22Rv1 (cell line): ENCODE data around the gene KRT8.

ENCODE experiments used
- ZFX ChIP-seq: fragments of 450-650 bp; IDR thresholded peaks from 2 replicates; pipeline ENCODE4 v1.6.1; 2017; ENCODE audit warnings: antibody characterized with exemption, borderline replicate concordance
- TF ChIP-seq, protein P1 (sequence below): fragments of 450-650 bp; IDR thresholded peaks from 2 replicates; pipeline ENCODE4 v1.5.1; 2017; ENCODE audit warnings: mild to moderate bottlenecking

GRCh38 chr12:52914576-52915121 is 9.8 kb upstream of the KRT8 start:
- TF ChIP-seq, protein P1, sequence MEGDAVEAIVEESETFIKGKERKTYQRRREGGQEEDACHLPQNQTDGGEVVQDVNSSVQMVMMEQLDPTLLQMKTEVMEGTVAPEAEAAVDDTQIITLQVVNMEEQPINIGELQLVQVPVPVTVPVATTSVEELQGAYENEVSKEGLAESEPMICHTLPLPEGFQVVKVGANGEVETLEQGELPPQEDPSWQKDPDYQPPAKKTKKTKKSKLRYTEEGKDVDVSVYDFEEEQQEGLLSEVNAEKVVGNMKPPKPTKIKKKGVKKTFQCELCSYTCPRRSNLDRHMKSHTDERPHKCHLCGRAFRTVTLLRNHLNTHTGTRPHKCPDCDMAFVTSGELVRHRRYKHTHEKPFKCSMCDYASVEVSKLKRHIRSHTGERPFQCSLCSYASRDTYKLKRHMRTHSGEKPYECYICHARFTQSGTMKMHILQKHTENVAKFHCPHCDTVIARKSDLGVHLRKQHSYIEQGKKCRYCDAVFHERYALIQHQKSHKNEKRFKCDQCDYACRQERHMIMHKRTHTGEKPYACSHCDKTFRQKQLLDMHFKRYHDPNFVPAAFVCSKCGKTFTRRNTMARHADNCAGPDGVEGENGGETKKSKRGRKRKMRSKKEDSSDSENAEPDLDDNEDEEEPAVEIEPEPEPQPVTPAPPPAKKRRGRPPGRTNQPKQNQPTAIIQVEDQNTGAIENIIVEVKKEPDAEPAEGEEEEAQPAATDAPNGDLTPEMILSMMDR: no peak
- no peak for TF ChIP-seq ZFX
